ENCODE measurements around the gene UBN2. TPM values are rescaled to one million over a fixed set of nuclear protein-coding genes. Genes with fewer than 3 reads are reported as not detected.
"Not testable (repeated sequence)": the region's sequence is repeated elsewhere in the genome, so short reads cannot be mapped to it uniquely, and the experiment has no call there.

The UBN2 gene
- total RNA-seq, 1 experiment from 2014 or later: 1.5 TPM

DNA sequence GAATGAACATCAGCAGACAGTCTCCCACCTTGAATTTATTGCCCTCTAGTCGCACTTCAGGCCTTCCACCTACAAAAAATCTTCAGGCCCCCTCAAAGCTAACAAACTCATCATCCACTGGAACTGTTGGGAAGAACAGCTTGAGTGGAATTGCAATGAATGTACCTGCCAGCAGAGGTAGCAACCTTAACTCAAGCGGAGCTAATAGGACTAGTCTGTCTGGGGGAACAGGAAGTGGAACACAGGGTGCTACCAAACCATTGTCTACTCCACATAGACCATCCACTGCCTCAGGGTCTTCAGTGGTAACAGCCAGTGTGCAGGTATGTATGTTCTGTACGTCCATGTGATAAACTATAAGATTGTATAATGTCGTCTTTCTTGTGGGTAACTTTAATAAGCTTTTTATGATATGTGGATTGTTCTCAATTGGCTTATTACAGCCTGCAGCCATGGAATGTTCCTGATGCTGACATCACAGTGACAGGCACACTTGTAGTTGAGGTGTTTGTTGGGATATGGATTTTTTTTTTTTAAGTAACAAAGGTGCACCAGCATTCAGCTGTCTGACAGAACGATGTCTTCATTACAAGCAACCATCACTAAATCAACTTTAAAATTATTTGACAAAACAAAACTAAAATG lies 53.3 kb downstream of the UBN2 start:
- in situ Hi-C loops (cut with HindIII; ENCODE audit: low pct_unique_long_range_greater_than_20kb, low sequenced_read_pairs): no loop called here
- DNase-seq (ENCODE audit: low read depth): no peak

DNA sequence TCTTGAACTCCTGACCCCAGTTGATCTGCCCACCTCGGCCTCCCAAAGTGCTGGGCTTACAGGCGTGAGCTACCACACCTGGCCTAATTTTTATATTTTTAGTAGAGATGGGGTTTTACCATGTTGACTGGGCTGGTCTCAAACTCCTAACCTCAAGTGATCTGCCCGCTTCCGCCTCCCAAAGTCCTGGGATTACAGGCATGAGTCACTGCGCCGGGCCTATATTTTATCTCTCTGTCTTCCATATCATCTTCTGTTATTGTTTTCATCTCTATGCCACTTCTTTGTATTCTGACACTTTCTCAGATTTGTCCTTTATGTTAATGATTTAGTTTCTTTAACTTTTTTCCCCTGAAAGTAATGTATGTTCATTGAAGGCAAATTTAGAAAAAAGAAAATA lies 55.1 kb downstream of the UBN2 start:
- in situ Hi-C loops (cut with HindIII; ENCODE audit: low pct_unique_long_range_greater_than_20kb, low sequenced_read_pairs): no loop called here

DNA sequence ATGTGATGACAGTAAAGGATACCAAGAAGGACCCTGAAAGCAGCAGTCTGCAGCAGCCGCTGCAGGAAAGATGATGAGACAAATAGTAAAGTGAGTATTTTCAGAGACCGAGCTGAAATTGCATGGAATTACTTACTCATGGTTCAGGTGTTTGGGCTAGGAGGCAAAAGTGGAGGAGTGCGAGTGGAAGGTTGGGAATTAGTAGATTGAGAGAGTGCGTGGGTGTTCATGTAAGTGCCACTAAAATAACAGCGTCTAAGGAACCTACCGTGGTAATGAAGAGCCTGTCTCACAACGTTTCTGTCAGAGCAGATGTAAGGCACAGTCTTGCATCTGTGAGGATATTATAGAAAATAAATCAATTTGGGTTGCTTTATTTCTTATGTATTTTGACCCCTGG lies 61.8 kb downstream of the UBN2 start:
- no peak for DNase-seq (ENCODE audit: low read depth)
- in situ Hi-C loops (cut with HindIII; ENCODE audit: low pct_unique_long_range_greater_than_20kb, low sequenced_read_pairs): no loop called here

More for the DNA sequence above, 55.1 kb downstream of the UBN2 start:
- DNase-seq (ENCODE audit: low read depth): no peak

DNA sequence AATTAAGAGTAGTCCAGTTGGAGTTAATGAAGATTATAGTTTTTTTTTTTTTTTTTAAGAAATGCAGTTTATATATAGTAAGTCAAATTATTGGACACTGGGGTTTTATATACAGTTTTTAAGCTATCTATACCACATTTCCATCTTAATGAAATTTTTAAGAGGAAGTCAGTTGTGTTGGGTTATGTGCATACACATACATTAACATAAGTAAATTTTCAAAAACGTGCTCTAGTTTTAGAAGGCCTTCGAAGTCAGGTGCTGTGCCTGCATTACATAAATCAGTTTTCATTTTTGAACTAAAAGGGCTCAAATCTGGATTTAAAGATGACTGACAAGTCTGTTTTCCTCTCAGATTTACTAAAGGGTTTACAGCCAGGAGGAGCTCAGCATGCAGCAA lies 62.5 kb downstream of the UBN2 start:
- no peak for DNase-seq (ENCODE audit: low read depth)
- in situ Hi-C loops (cut with HindIII; ENCODE audit: low pct_unique_long_range_greater_than_20kb, low sequenced_read_pairs): no loop called here

DNA sequence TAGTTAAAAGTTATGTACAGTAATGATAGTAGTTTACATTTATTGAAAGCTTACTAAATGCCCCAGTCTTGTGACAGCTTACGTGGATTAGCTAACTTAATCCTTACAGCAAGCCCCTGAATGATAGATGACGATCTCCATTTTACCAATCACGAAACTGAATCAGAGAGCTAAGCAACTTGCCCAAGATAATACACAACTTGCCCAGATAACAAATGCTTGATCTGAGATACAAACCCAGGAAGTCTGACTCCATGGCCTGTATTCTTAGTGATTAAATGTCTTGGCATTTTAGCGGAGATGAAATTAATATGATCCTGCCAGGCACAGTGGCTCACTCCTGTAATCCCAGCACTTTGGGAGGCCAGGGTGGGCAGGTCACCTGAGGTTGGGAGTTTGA lies 63.2 kb downstream of the UBN2 start:
- in situ Hi-C loops (cut with HindIII; ENCODE audit: low pct_unique_long_range_greater_than_20kb, low sequenced_read_pairs): no loop called here
- no peak for DNase-seq (ENCODE audit: low read depth)

DNA sequence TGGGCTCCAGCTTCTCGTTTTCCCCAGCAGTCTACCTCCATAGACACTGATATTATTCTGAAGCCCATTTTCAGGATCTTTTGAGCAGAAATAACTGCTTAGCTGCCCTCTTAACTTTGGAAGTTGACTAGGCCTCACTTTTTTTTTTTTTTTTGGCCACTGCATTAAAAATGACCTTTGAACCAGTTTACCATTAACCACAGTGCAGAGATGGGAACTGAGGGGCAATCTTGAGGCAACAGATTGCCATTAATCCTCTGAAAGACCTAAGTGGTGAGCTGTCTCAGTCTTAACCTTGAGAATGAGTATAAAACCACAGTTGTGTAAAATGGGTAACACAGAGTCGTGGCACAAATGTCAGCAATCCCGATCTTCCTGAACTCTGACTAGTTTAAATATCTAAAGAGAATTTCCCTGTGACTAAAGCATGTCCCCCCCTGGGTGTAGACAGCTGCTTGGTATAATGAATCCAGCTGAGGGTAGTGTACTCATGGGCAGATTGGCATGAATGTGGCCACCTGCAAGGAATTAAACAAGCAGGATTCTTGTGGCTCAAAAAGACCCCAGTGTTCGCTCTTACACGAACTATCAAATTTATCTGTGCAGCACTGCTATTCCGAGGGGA lies 64.0 kb downstream of the UBN2 start:
- DNase-seq (ENCODE audit: low read depth): peak; percentile 22
- in situ Hi-C loops (cut with HindIII; ENCODE audit: low pct_unique_long_range_greater_than_20kb, low sequenced_read_pairs): no loop called here

DNA sequence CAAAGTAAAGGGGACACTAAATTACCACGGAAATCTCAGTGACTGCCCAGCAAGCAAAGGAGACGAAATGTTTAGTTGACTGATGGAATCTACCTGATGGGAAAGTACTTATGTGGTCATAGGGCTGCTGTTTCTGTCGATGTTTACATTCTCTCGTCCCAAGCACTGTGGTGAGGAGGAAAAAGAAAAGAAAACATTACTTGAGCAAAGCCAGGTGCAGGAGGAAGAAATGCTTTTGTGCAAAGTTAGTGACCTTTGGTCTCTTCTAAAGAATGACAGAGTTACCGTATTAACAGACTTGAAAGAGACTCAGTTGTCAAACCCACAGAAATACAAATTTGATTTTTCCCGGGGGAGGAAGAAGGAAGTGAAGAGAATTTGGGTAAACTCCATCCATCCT lies 66.8 kb downstream of the UBN2 start:
- peak; percentile 75 for DNase-seq (ENCODE audit: low read depth)
- in situ Hi-C loops (cut with HindIII; ENCODE audit: low pct_unique_long_range_greater_than_20kb, low sequenced_read_pairs): no loop called here

DNA sequence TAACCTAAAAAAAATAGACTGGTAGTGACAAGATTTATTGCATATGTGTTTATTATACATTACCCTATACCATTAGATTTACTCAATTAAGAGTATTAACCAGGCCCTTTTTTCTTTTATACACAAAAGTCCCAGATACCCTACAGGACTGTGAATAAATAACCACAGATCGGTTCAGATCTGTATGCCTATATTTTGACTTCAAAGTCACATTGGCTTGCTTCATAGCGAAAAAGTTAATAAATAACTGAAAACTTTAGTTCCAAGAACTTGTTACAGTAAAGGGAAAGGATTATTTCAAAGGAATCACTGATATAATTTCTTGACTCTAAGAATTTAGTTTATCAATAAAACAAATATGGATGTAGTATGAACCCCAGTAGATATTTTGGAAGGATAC lies 68.3 kb downstream of the UBN2 start:
- peak; percentile 16 for DNase-seq (ENCODE audit: low read depth)
- in situ Hi-C loops (cut with HindIII; ENCODE audit: low pct_unique_long_range_greater_than_20kb, low sequenced_read_pairs): no loop called here

DNA sequence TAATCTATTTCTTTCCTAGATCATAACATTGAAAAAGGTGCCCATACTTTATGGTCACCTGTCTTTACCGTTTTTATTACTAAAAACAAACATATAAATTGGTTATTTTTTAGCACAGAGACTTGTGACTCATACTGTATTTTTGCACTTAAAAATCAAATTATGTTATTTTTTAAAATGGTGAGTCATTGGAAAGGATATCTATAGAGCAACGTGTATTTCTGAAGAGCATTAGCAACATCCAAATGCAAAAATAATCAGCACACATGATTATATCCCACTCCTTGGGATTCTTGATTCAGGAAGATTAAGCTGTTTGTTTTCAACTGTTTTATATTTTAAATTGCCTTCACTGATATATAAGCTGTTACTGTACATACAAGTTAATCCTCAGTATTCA lies 69.4 kb downstream of the UBN2 start:
- DNase-seq (ENCODE audit: low read depth): no peak
- in situ Hi-C loops (cut with HindIII; ENCODE audit: low pct_unique_long_range_greater_than_20kb, low sequenced_read_pairs): no loop called here

DNA sequence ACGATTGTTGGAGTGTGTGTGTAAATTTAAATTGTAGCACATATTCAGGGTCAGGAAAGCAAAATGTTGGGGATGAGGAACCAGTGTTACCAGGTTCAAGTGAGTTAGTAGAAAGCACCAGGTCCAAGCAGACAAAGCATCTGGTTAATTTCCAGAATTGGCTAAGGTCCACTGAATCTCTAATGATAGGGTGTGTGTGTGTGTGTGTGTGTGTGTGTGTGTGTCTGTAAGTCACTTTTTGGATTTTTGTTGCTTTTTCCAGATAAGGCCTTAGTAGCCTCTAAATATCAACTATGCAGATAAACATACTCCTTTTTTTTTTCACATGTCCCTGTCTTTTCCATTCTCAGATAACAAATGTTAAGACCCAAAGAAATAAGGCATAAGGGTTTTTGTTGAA lies 73.5 kb downstream of the UBN2 start:
- in situ Hi-C loops (cut with HindIII; ENCODE audit: low pct_unique_long_range_greater_than_20kb, low sequenced_read_pairs): no loop called here
- DNase-seq (ENCODE audit: low read depth): no peak

DNA sequence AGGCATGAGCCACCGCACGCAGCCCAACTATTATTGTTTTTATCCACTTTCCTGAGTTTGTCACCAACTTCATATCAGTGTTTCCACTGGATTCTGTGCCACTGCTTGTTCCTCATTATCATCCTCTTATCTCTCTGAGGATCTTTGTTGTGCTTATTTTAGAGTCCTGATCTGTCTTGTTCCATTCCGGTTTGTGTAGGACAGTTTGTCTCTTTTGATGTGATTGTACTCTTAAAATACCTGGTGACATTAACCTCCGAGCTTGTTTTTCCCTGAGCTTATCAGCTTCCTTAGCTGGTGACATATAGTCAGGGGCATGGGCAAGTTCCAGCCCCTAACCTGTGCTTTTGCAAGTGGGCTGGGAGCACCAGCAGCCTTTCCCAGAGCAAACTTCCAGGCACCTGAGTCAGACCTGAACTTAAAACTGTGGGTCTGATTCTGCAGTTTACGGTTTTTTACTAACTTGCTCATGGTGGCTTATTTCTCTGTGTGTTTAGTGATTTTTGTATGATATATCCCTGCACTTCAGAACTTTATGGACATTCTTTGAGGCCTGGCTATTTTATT lies 87.0 kb downstream of the UBN2 start:
- in situ Hi-C loops (cut with HindIII; ENCODE audit: low pct_unique_long_range_greater_than_20kb, low sequenced_read_pairs): no loop called here
- no peak for DNase-seq (ENCODE audit: low read depth)

DNA sequence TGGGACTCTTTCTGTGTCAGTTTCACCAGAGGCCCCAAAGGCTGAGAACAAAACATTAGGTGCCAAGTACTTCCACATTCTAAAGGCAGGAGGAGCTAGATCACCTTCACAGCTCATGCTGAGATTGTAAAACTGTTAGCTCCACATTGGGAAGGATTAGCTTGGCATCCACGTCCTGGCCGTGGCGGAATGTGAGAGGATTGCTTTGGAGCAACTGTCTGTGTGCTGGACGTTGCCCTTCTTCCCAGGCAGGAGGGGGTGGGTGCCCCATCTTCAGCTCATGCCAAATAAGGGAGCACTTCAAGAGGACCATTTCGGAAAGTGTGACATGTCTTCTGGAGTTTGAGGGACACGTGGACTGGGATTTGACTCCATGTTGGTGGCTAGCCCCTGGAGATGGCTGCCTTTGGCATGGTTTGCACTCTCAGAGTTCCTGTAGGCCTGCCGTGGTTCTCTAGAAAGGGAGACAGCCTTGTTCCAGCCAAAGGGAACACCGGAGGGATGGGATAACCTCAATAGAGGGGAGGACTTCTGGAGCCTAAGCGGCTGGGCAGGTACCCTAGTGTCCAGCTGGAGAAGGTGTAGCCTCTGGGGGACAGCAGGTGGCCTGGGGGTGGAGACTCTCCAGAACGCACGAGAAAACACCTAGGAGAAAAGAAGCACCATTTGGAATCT lies 90.2 kb downstream of the UBN2 start:
- in situ Hi-C loops (cut with HindIII; ENCODE audit: low pct_unique_long_range_greater_than_20kb, low sequenced_read_pairs): no loop called here
- DNase-seq (ENCODE audit: low read depth): no peak

DNA sequence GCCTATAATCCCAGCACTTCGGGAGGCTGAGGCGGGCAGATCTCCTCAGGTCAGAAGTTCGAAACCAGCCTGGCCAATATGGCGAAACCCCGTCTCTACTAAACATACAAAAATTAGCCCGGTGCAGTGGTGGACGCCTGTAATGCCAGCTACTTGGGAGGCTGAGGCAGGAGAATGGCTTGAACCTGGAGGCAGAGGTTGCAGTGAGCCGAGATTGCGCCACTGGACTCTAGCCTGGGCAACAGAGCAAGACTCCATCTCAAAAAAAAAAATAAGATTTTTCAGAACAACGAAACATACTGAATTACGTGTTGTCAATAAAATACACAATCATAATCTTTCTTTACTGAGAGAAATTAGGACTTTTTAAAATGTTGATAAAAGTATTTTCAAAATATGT lies 93.7 kb downstream of the UBN2 start:
- DNase-seq (ENCODE audit: low read depth); in situ Hi-C loops (cut with HindIII; ENCODE audit: low pct_unique_long_range_greater_than_20kb, low sequenced_read_pairs): not testable (repeated sequence)

DNA sequence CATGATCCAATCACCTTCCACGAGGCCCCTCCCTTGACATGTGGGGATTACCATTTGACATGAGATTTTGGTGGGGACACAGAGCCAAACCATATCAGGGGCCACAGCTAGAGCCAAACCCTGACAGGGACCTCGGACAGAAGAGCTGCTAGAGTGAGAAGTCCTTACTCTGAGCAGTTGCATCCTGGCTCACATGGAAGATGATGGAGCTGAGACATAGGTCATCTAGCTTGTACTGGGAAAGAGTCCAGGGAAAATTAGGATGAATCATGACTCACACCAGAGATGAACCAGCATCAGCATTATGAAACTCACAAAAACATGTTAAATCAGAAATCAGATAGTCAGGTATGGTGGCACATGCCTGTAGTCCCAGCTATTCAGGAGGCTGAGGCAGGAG lies 97.3 kb downstream of the UBN2 start:
- no peak for DNase-seq (ENCODE audit: low read depth)
- in situ Hi-C loops (cut with HindIII; ENCODE audit: low pct_unique_long_range_greater_than_20kb, low sequenced_read_pairs): no loop called here

DNA sequence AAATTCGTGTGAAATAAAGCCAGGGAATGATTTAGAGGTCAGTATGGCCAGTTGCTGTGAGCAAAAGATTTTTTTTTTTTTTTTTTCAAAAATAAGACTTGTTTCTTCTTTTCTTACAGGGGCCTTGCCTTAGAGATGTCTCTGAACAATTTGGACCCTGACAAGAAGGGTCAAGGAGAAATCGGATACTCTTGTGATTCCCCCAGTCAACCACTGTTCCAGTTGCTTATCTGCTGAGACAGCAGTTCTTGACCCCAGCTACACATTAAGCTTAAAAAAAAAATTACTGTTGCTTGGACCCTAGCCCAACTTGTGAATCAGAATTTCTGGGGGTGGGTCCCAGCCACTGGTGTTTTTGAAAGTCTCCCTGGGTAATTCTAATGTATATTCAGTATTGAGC lies 98.1 kb downstream of the UBN2 start:
- in situ Hi-C loops (cut with HindIII; ENCODE audit: low pct_unique_long_range_greater_than_20kb, low sequenced_read_pairs): no loop called here
- no peak for DNase-seq (ENCODE audit: low read depth)

DNA sequence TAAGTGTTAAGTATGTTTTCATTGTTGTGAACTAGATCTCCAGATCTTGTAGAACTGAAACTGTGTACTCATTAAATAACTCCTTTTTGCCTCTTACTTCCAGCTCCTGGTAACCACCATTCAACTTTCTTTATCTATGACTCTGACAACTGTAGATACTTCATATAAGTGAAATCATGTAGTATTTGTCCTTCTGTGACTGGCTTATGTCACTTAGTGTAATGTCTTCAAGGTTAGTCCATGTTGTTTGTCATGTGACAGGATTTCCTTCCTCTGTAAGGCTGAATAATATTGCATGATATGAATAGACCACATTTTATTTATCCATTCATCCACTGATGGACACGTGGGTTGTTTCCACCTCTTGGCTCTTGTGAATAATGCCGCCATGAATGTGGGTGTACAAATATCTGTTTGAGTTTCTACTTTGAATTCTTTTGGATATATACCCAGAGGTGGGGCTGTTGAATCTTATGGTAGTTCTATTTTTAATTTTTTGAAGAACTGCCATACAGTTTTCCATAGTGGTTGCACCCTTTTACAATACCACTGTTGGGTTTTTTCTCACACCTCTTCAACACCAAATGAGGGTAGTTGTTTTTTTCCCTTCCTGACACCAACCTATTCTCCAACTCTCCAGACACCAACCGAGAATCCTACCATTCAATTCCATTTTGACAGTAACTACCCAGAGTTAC lies 99.4 kb downstream of the UBN2 start:
- in situ Hi-C loops (cut with HindIII; ENCODE audit: low pct_unique_long_range_greater_than_20kb, low sequenced_read_pairs): no loop called here
- no peak for DNase-seq (ENCODE audit: low read depth)

DNA sequence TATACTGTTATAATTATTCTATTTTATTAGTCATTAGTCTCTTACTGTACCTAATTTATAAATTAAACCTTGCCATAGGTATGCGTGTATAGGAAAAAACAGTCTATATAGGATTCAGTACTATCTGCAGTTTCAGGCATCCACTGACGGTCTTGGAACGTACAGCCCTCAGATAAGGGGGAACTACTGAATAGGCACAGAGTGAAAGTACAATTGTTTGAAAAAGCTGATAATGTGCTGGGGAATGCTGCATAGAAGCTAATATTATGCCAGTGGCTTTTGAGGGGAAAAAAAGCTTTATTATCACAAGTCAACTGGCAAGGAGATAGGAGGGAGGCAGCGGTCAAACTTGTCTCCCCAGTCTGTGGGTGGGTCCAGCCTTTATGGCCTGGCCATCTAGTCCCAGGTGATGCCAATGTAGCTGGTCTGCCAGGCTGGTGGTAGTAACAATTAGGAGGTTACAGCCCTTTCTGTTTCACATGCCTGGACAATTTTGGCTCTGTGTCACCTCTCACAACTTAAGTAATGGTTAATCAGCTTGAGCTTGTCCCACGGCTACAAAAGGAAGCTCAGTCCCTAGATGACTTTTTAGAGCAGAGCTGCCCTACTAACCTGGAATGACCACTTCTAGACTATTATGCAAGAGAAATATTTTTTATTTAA lies 101.8 kb downstream of the UBN2 start:
- in situ Hi-C loops (cut with HindIII; ENCODE audit: low pct_unique_long_range_greater_than_20kb, low sequenced_read_pairs): no loop called here
- DNase-seq (ENCODE audit: low read depth): no peak

DNA sequence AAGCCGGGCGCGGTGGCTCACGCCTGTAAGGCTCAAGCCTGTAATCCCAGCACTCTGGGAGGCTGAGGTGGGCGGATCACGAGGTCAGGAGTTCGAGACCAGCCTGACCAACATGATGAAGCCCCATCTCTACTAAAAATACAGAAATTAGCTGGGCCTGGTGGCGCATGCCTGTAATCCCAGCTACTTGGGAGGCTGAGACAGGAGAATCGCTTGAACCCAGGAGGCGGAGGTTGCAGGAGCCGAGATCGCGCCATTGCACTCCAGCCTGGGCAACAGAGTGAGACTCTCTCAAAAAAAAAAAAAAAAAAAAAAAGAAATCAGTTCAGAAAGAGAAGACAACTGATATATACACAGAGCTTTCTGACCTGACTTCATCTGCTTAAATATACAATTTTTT lies 102.4 kb downstream of the UBN2 start:
- DNase-seq (ENCODE audit: low read depth); in situ Hi-C loops (cut with HindIII; ENCODE audit: low pct_unique_long_range_greater_than_20kb, low sequenced_read_pairs): not testable (repeated sequence)
